Endodermal cell (in vitro differentiated cells): Measurements from ENCODE around the gene ALDOC. TPM values are rescaled to one million over a fixed set of nuclear protein-coding genes. Genes with fewer than 3 reads are reported as not detected.

Experiments
- DNase-seq: peaks from one replicate; pipeline ENCODE4 v3.0.0-alpha.2; 2017
- H3K27ac ChIP-seq: 2 replicates; pipeline ENCODE4 v1.5.1; 2013; ENCODE audit warnings: mild to moderate bottlenecking, low read depth, low read length, moderate library complexity
- H3K27me3 ChIP-seq: 2 replicates; pipeline ENCODE4 v1.6.1; 2013; ENCODE audit warnings: mild to moderate bottlenecking, low read length, moderate library complexity; ENCODE audit not compliant: insufficient read depth, control insufficient read depth, poor library complexity, severe bottlenecking
- H3K36me3 ChIP-seq: 2 replicates; pipeline ENCODE4 v1.7.0; 2013; ENCODE audit warnings: mild to moderate bottlenecking, low read length, moderate library complexity; ENCODE audit not compliant: control insufficient read depth, insufficient read depth
- H3K4me1 ChIP-seq: one replicate; pipeline ENCODE4 v1.7.0; 2013; ENCODE audit warnings: low read length; ENCODE audit not compliant: control insufficient read depth, insufficient read depth
- H3K4me3 ChIP-seq: 2 replicates; pipeline ENCODE4 v1.5.1; 2013; ENCODE audit warnings: mild to moderate bottlenecking, low read length, moderate library complexity
- H3K9ac ChIP-seq: 2 replicates; pipeline ENCODE4 v1.6.1; 2013; ENCODE audit warnings: mild to moderate bottlenecking, low read length, moderate library complexity; ENCODE audit not compliant: poor library complexity, severe bottlenecking; ENCODE audit errors: extremely low read depth
- H3K9me3 ChIP-seq: 2 replicates; pipeline ENCODE4 v1.6.1; 2013; ENCODE audit warnings: mild to moderate bottlenecking, low read length, moderate library complexity; ENCODE audit not compliant: control insufficient read depth
- H3K27ac Mint-ChIP-seq: 2 replicates; pipeline ENCODE4 v1.8.0; 2020; ENCODE audit warnings: mixed read lengths
- H3K27me3 Mint-ChIP-seq: 2 replicates; pipeline ENCODE4 v1.8.0; 2021; ENCODE audit warnings: mild to moderate bottlenecking, mixed read lengths; ENCODE audit not compliant: insufficient read depth
- H3K36me3 Mint-ChIP-seq: 2 replicates; pipeline ENCODE4 v1.8.0; 2020; ENCODE audit warnings: low read depth, mixed read lengths
- H3K4me1 Mint-ChIP-seq: 2 replicates; pipeline ENCODE4 v1.8.0; 2020; ENCODE audit warnings: mixed read lengths
- H3K4me3 Mint-ChIP-seq: 2 replicates; pipeline ENCODE4 v1.8.0; 2020; ENCODE audit warnings: mild to moderate bottlenecking, moderate library complexity, mixed read lengths
- H3K9me3 Mint-ChIP-seq: 2 replicates; pipeline ENCODE4 v1.8.0; 2020; ENCODE audit warnings: mild to moderate bottlenecking, mixed read lengths
- CTCF ChIP-seq: fragments of 200-600 bp; sonication (generic); conservative IDR thresholded peaks from 2 replicates; pipeline ENCODE4 v1.5.0; 2021; ENCODE audit warnings: antibody characterized with exemption, mild to moderate bottlenecking
- WGBS, 2 experiments: methylation state at CpG; one replicate each; pipeline versions ENCODE4 v1.1.5 to v1.1.7; 2013; ENCODE audit warnings: missing lambda C conversion rate in 2 of 2, mixed read lengths in 1 of 2; ENCODE audit not compliant: insufficient coverage in 1 of 2, insufficient read length in 1 of 2; 5-methylcytosine and 5-hydroxymethylcytosine counted together
- total RNA-seq, 2 donors: library from RNA; stranded (reverse); fragmentation: NEBNext Ultra II Directional in 1 of 2; extraction: Animal tissue kit (Norgen Biotek cat#: 25700) in 1 of 2; gene quantifications; 2 replicates in 1 of 2; 3 replicates in 1 of 2; pipeline ENCODE4 v1.2.1, GENCODE V29; 2021

ALDOC gene
- total RNA-seq, 2 donors from 2014 or later = 12.3 to 14.1 TPM

DNA sequence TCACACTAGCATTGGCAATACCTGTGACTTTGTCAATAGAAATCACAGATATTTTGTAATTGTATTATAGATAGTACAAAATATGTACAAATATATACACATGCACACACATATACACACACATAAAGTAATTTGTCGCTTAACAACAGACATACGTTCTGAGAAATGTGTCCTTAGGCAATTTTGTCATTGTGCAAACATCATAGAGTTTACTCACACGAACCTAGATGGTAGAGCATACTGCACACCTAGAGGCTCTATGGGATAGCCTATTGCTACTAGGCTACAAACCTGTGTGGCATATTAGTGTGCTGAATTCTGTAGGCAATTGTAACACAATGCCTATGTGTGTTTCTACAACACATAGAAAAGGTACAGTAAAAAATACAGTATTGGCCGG, 35.3 kb downstream of the ALDOC start:
- no peak overlapping the region for H3K4me3 Mint-ChIP-seq
- Histone ChIP-seq H3K27ac (no peak overlapping the region), H3K4me1 (no peaks in the 10 kb centered on the region), H3K27me3 (no peaks in the 10 kb centered on the region), H3K9ac (no peak overlapping the region), H3K36me3 (no peaks in the 10 kb centered on the region), H3K4me3 (no peak overlapping the region), H3K9me3 (no peaks in the 10 kb centered on the region)
- H3K36me3 Mint-ChIP-seq = no peaks in the 10 kb centered on the region
- H3K9me3 Mint-ChIP-seq = no peaks in the 10 kb centered on the region
- H3K4me1 Mint-ChIP-seq = peaks cover 7% of the 10 kb centered on the region
- 94 to 97% methylated on average over 3 to 4 of the region's 4 CpGs for WGBS, 2 experiments
- TF ChIP-seq CTCF = no peak
- DNase-seq = no peak
- no peak overlapping the region for H3K27ac Mint-ChIP-seq
- H3K27me3 Mint-ChIP-seq = no peaks in the 10 kb centered on the region

- no peak overlapping the region for H3K4me3 Mint-ChIP-seq
- Histone ChIP-seq H3K36me3 (no peaks in the 10 kb centered on the region), H3K27me3 (no peaks in the 10 kb centered on the region), H3K9ac (no peak overlapping the region), H3K9me3 (no peaks in the 10 kb centered on the region), H3K4me1 (no peaks in the 10 kb centered on the region), H3K27ac (no peak overlapping the region), H3K4me3 (no peak overlapping the region)
- WGBS, 2 experiments = 86 to 100% methylated on average over 2 to 3 of the region's 4 CpGs
- no peaks in the 10 kb centered on the region for H3K27me3 Mint-ChIP-seq
- H3K9me3 Mint-ChIP-seq = no peaks in the 10 kb centered on the region
- no peaks in the 10 kb centered on the region for H3K36me3 Mint-ChIP-seq
- no peak for DNase-seq
- H3K4me1 Mint-ChIP-seq = peaks cover 5% of the 10 kb centered on the region
- H3K27ac Mint-ChIP-seq = no peak overlapping the region
- TF ChIP-seq CTCF = no peak
Measured at GRCh38 chr17:28540231-28540630, 36.5 kb downstream of the ALDOC start.

GRCh38 chr17:28538296-28538895, 38.3 kb downstream of the ALDOC start:
- H3K4me1 ChIP-seq = no peaks in the 10 kb centered on the region
- Mint-ChIP-seq H3K9me3 (no peaks in the 10 kb centered on the region), H3K27me3 (no peaks in the 10 kb centered on the region), H3K4me1 (no peaks in the 10 kb centered on the region), H3K27ac (no peak overlapping the region), H3K36me3 (no peaks in the 10 kb centered on the region), H3K4me3 (no peak overlapping the region)
- no peak overlapping the region for H3K9ac ChIP-seq
- H3K4me3 ChIP-seq = no peak overlapping the region
- WGBS, 2 experiments = 92 to 95% methylated on average over 14 of the region's 14 CpGs
- no peaks in the 10 kb centered on the region for H3K36me3 ChIP-seq
- DNase-seq = no peak
- H3K27me3 ChIP-seq = no peaks in the 10 kb centered on the region
- no peak for TF ChIP-seq CTCF
- no peaks in the 10 kb centered on the region for H3K9me3 ChIP-seq
- no peak overlapping the region for H3K27ac ChIP-seq
